ENCODE measurements around the gene DCLK1. TPM values are rescaled to one million over a fixed set of nuclear protein-coding genes. Genes with fewer than 3 reads are reported as not detected.
A peak's percentile ranks its signal among the peaks of the same experiment; 100 is the strongest.
"Not testable (repeated sequence)": the region's sequence is repeated elsewhere in the genome, so short reads cannot be mapped to it uniquely, and the experiment has no call there.

DCLK1 gene
- total and polyA plus RNA-seq, 4 donors = 2.6 to 47.4 (median 13.9) TPM

DNA sequence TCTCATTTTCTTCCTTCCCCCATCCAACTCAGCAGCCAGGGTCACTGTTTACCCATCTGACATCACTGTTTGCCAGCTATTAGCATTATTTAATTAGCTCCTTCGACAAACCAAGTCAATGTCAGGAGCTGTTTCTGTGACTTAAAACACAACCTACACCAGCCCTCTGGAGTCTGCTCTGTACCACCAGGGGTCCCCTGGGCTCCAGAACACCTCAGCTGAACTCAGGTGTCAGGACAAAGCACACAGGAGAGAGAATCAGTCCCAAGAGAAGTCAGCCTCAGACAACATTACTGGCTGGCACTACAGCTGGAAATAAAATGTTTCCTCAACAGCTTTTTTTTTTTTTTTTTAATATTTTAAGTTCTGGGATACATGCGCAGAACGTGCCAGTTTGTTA, 45.1 kb downstream of the DCLK1 start:
- Histone ChIP-seq H3K27ac (ENCODE audit: low read depth in 1 of 2, low read length in 2 of 2) (no peak overlapping the region), H3K4me3 (ENCODE audit: low read length in 2 of 2) (no peak overlapping the region), H3K9me3 (ENCODE audit: control insufficient read depth, low read length) (no peaks in the 10 kb centered on the region), H3K27me3 (ENCODE audit: control insufficient read depth in 1 of 2, insufficient read depth in 2 of 2, low read length in 1 of 2) (no peaks in the 10 kb centered on the region), H3K4me1 (ENCODE audit: control insufficient read depth in 1 of 2, insufficient read depth in 2 of 2, low read length in 2 of 2) (peaks cover 0 to 6% of the 10 kb centered on the region in 2 donors), H3K36me3 (ENCODE audit: control insufficient read depth in 1 of 2, insufficient read depth in 2 of 2, low read length in 1 of 2) (no peaks in the 10 kb centered on the region)
- ATAC-seq (ENCODE audit: low FRiP score) = no peak
- WGBS, 2 donors = 78% methylated on average over 3 of the region's 3 CpGs
- no peak for DNase-seq
- intact Hi-C loops (cut with DNase I) = no loop called here

DNA sequence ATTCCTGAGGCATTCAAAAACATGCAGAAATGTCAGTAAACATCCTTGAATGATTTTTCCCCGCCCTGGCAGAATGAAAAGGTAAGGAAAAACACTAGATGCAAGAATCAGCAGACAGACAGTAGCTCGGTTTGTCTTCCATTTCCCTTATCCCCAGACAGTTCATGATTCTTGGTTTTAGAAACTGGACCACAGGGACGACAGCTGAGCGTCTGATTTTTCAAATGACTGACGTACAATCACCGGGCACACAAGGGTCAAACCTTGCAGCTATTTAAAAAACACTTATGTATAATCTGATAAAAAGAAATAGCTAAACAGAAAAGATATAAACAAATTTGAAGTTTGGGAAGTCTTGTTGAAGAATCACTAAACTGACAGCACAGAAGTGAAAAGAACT, 47.1 kb downstream of the DCLK1 start:
- ATAC-seq (ENCODE audit: low FRiP score) (no peak), DNase-seq (no peak)
- Histone ChIP-seq H3K27me3 (ENCODE audit: control insufficient read depth in 1 of 2, insufficient read depth in 2 of 2, low read length in 1 of 2) (no peaks in the 10 kb centered on the region), H3K36me3 (ENCODE audit: control insufficient read depth in 1 of 2, insufficient read depth in 2 of 2, low read length in 1 of 2) (no peaks in the 10 kb centered on the region), H3K27ac (ENCODE audit: low read depth in 1 of 2, low read length in 2 of 2) (no peak overlapping the region), H3K4me3 (ENCODE audit: low read length in 2 of 2) (no peak overlapping the region), H3K4me1 (ENCODE audit: control insufficient read depth in 1 of 2, insufficient read depth in 2 of 2, low read length in 2 of 2) (peaks cover 0 to 2% of the 10 kb centered on the region in 2 donors), H3K9me3 (ENCODE audit: control insufficient read depth, low read length) (no peaks in the 10 kb centered on the region)
- WGBS, 2 donors = 93 to 94% methylated on average over 6 of the region's 6 CpGs
- intact Hi-C loops (cut with DNase I) = no loop called here

DNA sequence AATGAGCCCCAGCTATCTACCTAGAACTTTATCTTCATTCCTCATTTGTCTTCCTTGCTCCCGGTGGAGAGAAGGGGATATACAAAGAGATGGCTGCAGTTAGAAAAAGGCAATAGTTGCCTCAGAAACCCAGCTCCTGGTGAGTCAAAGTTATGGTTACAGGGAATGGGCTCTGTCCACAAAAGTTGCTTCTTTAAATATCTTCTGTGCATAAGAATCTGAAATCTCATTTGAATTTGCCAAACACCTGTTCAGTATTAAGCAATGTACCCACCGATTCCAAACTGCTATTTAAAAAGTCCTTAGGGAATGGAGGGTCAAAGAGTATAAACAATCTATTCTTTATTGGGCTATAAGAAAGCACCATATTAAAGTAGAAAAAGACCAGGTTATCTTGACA, 48.4 kb downstream of the DCLK1 start:
- Histone ChIP-seq H3K4me1 (ENCODE audit: control insufficient read depth in 1 of 2, insufficient read depth in 2 of 2, low read length in 2 of 2) (no peaks in the 10 kb centered on the region), H3K36me3 (ENCODE audit: control insufficient read depth in 1 of 2, insufficient read depth in 2 of 2, low read length in 1 of 2) (no peaks in the 10 kb centered on the region), H3K9me3 (ENCODE audit: control insufficient read depth, low read length) (no peaks in the 10 kb centered on the region), H3K27ac (ENCODE audit: low read depth in 1 of 2, low read length in 2 of 2) (no peak overlapping the region), H3K27me3 (ENCODE audit: control insufficient read depth in 1 of 2, insufficient read depth in 2 of 2, low read length in 1 of 2) (no peaks in the 10 kb centered on the region), H3K4me3 (ENCODE audit: low read length in 2 of 2) (no peak overlapping the region)
- DNase-seq = no peak
- WGBS, 2 donors = 81 to 86% methylated on average over 2 of the region's 2 CpGs
- intact Hi-C loops (cut with DNase I) = no loop called here
- ATAC-seq (ENCODE audit: low FRiP score) = no peak

DNA sequence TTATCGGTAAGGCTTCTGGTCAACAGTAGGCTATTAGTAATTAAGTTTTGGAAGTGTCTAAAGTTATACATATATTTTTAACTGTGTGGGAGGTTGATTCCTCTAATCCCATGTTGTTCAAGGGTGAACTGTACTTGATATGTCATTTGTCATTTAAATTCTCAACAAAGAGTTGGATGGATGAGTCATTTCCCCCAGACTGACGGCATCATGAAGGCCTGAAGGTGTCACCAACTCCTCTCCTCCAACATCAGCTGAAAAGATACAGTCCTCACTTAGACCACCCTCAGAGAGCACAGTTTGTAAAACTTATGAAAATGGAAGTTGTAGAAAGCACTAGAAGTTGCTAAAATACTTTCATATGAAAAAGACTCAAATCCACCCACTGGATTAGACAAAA, 48.8 kb downstream of the DCLK1 start:
- WGBS, 2 donors = 83 to 86% methylated on average over 2 of the region's 2 CpGs
- no peak for ATAC-seq (ENCODE audit: low FRiP score)
- intact Hi-C loops (cut with DNase I) = no loop called here

DNA sequence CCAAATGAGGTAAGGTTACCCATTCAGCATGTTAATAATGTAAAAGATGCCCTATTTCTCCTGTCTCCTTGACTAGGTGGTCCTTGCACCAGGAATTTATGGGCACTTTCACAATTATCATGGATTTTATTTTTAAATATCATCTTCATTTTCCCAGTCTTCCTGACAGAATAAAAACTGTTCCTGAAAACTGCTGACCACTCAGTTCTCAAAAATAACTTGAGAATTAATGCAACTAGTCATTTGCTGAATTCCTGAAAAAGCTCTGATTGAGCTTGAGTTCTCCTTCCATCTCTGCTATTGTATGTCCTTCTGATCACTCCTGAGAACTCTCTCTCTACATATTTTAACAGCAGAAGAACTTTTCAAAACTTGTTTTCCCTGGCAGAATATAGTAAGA, 55.0 kb downstream of the DCLK1 start:
- DNase-seq (no peak), ATAC-seq (ENCODE audit: low FRiP score) (no peak)
- Histone ChIP-seq H3K27ac (ENCODE audit: low read depth in 1 of 2, low read length in 2 of 2) (no peak overlapping the region), H3K4me3 (ENCODE audit: low read length in 2 of 2) (no peak overlapping the region), H3K36me3 (ENCODE audit: control insufficient read depth in 1 of 2, insufficient read depth in 2 of 2, low read length in 1 of 2) (no peaks in the 10 kb centered on the region), H3K27me3 (ENCODE audit: control insufficient read depth in 1 of 2, insufficient read depth in 2 of 2, low read length in 1 of 2) (no peaks in the 10 kb centered on the region), H3K4me1 (ENCODE audit: control insufficient read depth in 1 of 2, insufficient read depth in 2 of 2, low read length in 2 of 2) (no peaks in the 10 kb centered on the region), H3K9me3 (ENCODE audit: control insufficient read depth, low read length) (no peaks in the 10 kb centered on the region)
- intact Hi-C loops (cut with DNase I) = no loop called here

More for the DNA sequence above, 48.8 kb downstream of the DCLK1 start:
- Histone ChIP-seq H3K9me3 (ENCODE audit: control insufficient read depth, low read length) (no peaks in the 10 kb centered on the region), H3K27ac (ENCODE audit: low read depth in 1 of 2, low read length in 2 of 2) (no peak overlapping the region), H3K36me3 (ENCODE audit: control insufficient read depth in 1 of 2, insufficient read depth in 2 of 2, low read length in 1 of 2) (no peaks in the 10 kb centered on the region), H3K27me3 (ENCODE audit: control insufficient read depth in 1 of 2, insufficient read depth in 2 of 2, low read length in 1 of 2) (no peaks in the 10 kb centered on the region), H3K4me1 (ENCODE audit: control insufficient read depth in 1 of 2, insufficient read depth in 2 of 2, low read length in 2 of 2) (no peaks in the 10 kb centered on the region), H3K4me3 (ENCODE audit: low read length in 2 of 2) (no peak overlapping the region)
- no peak for DNase-seq

DNA sequence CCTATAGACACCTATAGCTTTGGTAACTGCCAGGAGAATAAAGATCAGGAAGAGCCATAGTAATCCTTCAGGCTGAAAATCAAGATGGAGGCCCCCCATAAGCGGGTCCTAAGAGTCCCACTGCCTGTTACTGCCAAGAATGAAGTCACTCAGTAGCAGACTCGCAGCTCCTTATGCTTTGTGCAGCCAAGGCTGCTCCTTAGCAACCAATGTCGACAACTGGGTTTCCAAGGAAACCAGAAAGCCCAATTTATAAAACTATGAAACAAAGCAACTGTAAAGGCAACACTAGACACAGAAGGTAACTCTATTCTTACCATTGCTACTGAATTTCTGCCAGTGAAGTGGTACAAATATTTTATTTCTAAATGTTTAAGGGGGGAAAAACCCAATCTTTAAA, 56.5 kb downstream of the DCLK1 start:
- WGBS, 2 donors = 9 to 12% methylated on average over 3 of the region's 3 CpGs
- H3K9me3 ChIP-seq (ENCODE audit: control insufficient read depth, low read length) = no peaks in the 10 kb centered on the region
- H3K27ac ChIP-seq (ENCODE audit: low read depth in 1 of 2, low read length in 2 of 2) = no peak overlapping the region
- no peak overlapping the region for H3K4me3 ChIP-seq (ENCODE audit: low read length in 2 of 2)
- no peaks in the 10 kb centered on the region for H3K4me1 ChIP-seq (ENCODE audit: control insufficient read depth in 1 of 2, insufficient read depth in 2 of 2, low read length in 2 of 2)
- no peaks in the 10 kb centered on the region for H3K36me3 ChIP-seq (ENCODE audit: control insufficient read depth in 1 of 2, insufficient read depth in 2 of 2, low read length in 1 of 2)
- intact Hi-C loops (cut with DNase I) = no loop called here
- no peak for ATAC-seq (ENCODE audit: low FRiP score)
- no peaks in the 10 kb centered on the region for H3K27me3 ChIP-seq (ENCODE audit: control insufficient read depth in 1 of 2, insufficient read depth in 2 of 2, low read length in 1 of 2)
- DNase-seq = no peak

DNA sequence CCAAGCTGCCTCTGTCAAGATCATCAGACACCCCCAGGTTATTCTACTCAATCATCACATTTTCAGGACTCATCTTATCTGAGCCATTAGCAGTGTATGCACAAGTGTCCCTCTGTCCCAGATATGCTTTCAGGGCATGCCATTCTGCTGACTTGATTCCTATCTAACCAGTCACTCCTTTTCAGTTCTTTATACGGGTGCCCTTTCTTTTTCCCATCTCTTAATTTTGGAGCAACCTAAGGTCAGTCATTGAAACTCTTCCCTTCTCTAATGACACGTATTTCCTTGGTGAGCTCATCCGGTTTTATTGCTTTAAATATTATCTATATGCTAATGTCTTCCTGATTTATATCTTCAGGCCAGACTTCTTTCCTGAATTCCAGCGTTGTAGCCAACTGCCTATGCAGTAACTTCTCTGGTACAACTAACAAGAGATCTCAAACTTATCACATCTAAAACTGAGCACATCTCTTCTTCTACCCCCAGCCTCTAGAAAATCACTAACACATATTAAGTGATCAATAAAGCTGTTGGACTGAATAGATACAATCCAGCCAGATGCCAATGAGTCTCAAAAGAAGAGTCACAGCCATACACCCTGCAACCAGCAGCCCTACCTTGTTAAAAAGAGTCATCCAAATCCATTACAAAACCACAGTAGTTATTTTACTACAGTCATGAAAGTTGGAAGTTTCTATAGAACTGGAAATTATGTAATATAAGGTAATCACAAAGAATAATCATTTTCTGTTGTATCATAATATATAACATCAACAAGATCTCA, 58.8 kb downstream of the DCLK1 start:
- Histone ChIP-seq H3K4me1 (ENCODE audit: control insufficient read depth in 1 of 2, insufficient read depth in 2 of 2, low read length in 2 of 2) (no peaks in the 10 kb centered on the region), H3K4me3 (ENCODE audit: low read length in 2 of 2) (no peak overlapping the region), H3K9me3 (ENCODE audit: control insufficient read depth, low read length) (no peaks in the 10 kb centered on the region), H3K27me3 (ENCODE audit: control insufficient read depth in 1 of 2, insufficient read depth in 2 of 2, low read length in 1 of 2) (no peaks in the 10 kb centered on the region), H3K36me3 (ENCODE audit: control insufficient read depth in 1 of 2, insufficient read depth in 2 of 2, low read length in 1 of 2) (no peaks in the 10 kb centered on the region), H3K27ac (ENCODE audit: low read depth in 1 of 2, low read length in 2 of 2) (no peak overlapping the region)
- 81 to 84% methylated on average over 4 of the region's 4 CpGs for WGBS, 2 donors
- ATAC-seq (ENCODE audit: low FRiP score) = no peak
- no peak for DNase-seq
- intact Hi-C loops (cut with DNase I) = no loop called here

DNA sequence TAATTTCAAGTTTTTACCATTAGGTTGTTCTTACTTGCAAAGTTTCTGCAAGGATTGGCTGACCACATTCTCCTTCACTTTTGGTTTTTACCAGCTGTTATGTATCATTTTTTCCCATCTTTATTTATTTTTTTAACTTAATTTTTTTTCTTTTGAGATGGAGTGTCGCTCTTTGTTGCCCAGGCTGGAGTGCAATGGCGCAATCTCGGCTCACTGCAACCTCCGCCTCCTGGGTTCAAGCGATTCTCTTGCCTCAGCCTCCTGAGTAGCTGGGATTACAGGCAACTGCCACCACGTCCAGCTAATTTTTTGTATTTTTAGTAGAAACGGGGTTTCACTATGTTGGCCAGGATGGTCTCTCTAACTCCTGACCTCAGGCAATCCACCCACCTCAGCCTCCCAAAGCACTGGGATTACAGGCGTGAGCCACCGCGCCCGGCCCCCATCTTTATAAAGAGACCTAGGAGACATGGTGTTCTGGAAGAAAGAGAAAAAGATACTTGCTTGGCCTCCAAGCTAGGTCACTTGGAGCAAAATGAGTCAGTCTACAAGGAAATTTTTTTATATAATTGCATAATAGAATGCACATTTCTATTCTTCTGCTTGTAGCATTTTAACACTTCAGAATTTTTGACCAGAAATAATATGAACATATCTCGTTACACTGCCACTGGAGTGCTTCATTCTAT, 60.5 kb downstream of the DCLK1 start:
- H3K27me3 ChIP-seq (ENCODE audit: control insufficient read depth in 1 of 2, insufficient read depth in 2 of 2, low read length in 1 of 2); DNase-seq; intact Hi-C loops (cut with DNase I); H3K27ac ChIP-seq (ENCODE audit: low read depth in 1 of 2, low read length in 2 of 2); H3K9me3 ChIP-seq (ENCODE audit: control insufficient read depth, low read length); H3K4me1 ChIP-seq (ENCODE audit: control insufficient read depth in 1 of 2, insufficient read depth in 2 of 2, low read length in 2 of 2); H3K4me3 ChIP-seq (ENCODE audit: low read length in 2 of 2); H3K36me3 ChIP-seq (ENCODE audit: control insufficient read depth in 1 of 2, insufficient read depth in 2 of 2, low read length in 1 of 2): not testable (repeated sequence)
- WGBS, 2 donors = 89 to 92% methylated on average over 12 of the region's 12 CpGs
- peak; percentile 66 for ATAC-seq (ENCODE audit: low FRiP score)

DNA sequence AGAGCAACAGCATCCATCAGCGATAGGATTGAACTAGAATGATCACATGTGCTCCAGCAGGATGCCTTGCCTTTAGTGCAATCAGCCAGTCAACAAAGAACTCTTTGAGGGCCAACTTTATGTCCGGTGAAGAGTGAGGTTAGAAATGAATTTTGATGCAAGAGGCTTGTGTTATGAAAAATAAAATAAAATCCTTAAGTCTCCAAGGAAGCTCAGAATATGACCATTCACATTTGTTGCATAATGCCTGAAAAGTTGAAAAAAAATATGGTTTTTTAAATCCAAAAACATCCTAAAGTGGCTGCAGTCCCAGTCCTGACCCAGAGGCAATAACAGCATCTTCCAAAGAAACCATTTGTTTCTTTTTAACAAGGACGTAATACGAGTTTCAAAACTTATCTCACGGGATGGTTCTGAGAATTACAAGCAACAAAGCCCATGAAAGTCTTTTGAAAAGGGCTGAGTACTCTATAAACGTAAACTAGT, 61.3 kb downstream of the DCLK1 start:
- Histone ChIP-seq H3K4me1 (ENCODE audit: control insufficient read depth in 1 of 2, insufficient read depth in 2 of 2, low read length in 2 of 2) (no peaks in the 10 kb centered on the region), H3K27me3 (ENCODE audit: control insufficient read depth in 1 of 2, insufficient read depth in 2 of 2, low read length in 1 of 2) (no peaks in the 10 kb centered on the region), H3K9me3 (ENCODE audit: control insufficient read depth, low read length) (no peaks in the 10 kb centered on the region), H3K27ac (ENCODE audit: low read depth in 1 of 2, low read length in 2 of 2) (no peak overlapping the region), H3K36me3 (ENCODE audit: control insufficient read depth in 1 of 2, insufficient read depth in 2 of 2, low read length in 1 of 2) (no peaks in the 10 kb centered on the region), H3K4me3 (ENCODE audit: low read length in 2 of 2) (no peak overlapping the region)
- 20 to 33% methylated on average over 6 of the region's 6 CpGs for WGBS, 2 donors
- intact Hi-C loops (cut with DNase I) = no loop called here
- no peak for DNase-seq
- peak; percentile 77 for ATAC-seq (ENCODE audit: low FRiP score)

All from aorta (tissue), 5 donors.